GM19455 (cell line): ENCODE data around the gene TAS2R30.
"Not testable (repeated sequence)": the region's sequence is repeated elsewhere in the genome, so short reads cannot be mapped to it uniquely, and the experiment has no call there.

Experiments
- ATAC-seq: cut with Tn5 transposase; IDR thresholded peaks from one replicate; pipeline ENCODE4 v1.9.1; 2021; ENCODE audit not compliant: unreplicated experiment

The TAS2R30 gene

DNA sequence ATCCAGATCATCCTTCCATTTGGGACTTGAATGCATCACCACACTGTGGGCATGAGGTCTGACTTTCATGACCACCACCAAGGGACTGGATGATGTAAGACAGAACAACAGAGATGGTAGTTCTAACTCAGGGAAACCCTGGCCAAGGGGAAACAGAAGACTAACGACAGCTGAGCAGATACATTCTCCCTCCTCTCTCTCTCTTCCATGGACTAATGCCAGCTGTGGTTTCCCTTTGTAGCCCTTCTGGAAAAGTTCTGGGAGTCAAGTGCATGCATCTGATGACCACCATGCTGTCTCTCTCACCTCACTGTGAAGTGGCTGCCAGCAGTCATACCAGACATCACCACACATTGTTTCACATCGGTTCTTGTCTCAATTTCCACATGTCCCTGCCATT, 3.4 kb downstream of the TAS2R30 start:
- ATAC-seq: no peak

DNA sequence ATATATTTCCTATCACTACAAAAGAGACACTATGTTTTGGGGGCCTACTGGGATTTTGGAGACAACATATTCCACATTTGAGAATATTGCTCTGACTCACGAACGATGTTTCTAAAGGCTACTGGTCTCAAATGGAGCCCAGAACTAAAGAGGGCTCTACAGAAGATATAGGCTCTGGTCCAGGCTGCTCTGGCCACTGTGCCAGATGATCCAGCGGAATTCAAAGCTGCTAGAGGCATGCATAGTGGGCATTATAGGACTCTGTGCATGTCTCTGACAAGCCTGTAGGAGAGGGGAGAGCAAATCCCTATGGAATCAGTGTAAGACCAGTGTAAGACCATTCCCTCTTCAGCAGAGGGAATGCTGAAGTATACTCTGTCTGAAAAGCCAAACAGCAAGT, 4.1 kb downstream of the TAS2R30 start:
- ATAC-seq: no peak

DNA sequence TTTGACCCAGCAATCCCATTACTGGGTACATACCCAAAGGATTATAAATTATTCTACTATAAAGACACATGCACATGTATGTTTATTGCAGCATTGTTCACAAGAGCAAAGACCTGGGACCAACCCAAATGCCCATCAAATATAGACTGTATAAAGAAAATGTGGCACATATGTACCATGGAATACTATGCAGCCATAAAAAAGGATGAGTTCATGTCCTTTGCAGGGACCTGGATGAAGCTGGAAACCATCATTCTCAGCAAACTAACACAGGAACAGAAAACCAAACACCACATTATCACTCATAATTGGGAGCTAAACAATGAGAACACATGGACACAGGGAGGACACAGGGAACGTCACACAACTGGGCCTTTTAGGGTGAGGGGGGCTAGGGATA, 20.3 kb downstream of the TAS2R30 start:
- not testable (repeated sequence) for ATAC-seq

DNA sequence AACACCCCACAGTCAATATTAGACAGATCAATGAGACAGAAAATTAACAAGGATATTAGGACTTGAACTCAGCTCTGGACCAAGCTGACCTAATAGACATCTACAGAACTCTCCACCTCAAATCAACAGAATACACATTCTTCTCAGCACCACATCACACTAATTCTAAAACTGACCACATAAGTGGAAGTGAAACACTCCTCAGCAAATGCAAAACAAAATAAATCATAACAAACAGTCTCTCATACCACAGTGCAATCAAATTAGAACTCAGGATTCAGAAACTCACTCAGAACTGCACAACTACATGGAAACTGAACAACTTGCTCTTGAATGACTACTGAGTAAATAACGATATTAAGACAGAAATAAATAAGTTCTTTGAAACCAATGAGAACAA, 23.2 kb downstream of the TAS2R30 start:
- ATAC-seq: not testable (repeated sequence)

DNA sequence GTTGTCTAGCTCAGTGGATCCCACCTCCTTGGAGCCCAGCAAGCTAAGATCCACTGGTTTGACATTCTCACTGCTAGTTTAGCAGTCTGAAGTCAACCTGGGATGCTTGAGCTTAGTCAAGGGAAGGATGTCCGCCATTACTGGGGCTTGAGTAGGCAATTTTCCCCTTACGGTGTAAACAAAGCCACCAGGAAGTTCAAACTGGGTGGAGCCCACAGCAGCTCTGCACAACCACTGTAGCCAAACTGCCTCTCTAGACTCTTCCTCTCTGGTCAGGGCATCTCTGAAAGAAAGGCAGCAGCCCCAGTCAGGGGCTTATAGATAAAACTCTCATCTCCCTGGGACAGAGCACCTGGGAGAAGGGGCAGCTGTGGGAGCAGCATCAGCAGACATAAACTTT, 25.6 kb downstream of the TAS2R30 start:
- ATAC-seq: no peak

DNA sequence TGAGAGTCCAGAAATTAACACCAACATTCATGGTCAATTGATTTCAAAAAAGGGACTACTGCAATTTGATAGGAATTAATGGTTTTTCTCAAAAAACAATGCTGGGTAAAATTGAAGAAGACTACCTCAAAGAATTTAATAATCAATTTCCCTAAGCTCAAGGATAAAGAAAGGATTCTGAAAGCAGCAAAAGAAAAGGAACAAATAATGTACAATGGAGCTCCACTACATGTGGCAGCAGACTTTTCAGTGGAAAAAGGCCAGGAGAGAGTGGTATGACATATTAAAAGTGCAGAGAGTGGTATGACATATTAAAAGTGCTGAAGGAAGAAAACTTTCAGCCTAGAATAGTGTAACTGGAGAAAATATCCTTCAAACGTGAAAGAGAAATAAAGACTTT, 26.7 kb downstream of the TAS2R30 start:
- ATAC-seq: no peak

DNA sequence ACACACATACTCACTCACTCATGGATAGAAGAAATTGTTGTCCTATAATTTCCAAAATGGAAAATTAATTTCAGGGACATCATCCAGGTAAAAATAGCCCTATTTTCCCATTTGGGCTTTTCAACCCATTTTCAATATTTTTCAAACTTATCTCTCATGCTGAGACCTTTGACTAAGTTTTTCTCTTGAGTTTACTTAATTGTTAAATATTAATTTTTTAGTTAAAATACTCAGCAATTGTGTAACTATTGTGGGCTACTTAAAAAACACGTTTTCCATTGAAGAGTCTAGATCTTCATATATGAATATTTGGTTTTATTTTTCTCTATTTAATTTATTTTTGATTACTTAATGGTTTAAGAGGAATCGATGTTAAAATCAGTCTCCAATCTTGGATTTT, 28.2 kb downstream of the TAS2R30 start:
- ATAC-seq: no peak

DNA sequence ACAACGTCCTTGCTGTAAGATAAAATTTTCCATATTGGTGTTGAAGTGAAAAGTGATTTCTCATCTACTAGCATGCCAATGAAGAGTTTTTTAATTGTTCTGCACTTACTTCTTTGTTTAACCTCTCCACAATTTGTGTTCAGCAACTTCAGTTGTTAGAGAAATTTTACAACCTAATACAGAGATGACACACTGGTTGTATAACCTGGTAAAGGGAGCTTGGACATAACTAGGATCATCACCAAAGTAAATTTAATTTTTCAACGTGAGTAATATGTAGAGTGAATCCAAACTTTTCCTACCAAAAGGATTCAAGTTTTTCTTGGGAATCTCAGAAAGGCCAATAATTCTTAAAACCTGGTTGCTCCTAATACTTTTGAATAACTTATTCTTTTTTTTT, 28.9 kb downstream of the TAS2R30 start:
- no peak for ATAC-seq

DNA sequence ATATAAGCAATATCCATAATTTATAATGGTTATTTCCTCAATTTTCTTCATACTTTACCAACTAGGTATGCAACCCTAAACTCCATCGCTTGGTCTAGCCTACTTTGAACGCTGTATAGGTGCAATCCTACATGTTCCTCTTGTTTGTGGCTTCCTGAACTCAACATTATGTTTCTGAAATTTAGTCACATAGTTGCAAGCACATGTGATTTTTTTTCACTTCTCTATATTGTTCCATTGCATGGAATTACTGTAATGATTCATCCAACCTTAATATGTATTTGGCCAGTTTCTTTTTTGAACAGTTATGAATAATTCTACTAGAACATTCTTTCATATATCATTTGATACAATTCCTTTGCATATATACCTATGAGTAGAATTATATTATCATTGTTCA, 39.5 kb downstream of the TAS2R30 start:
- ATAC-seq: not testable (repeated sequence)

DNA sequence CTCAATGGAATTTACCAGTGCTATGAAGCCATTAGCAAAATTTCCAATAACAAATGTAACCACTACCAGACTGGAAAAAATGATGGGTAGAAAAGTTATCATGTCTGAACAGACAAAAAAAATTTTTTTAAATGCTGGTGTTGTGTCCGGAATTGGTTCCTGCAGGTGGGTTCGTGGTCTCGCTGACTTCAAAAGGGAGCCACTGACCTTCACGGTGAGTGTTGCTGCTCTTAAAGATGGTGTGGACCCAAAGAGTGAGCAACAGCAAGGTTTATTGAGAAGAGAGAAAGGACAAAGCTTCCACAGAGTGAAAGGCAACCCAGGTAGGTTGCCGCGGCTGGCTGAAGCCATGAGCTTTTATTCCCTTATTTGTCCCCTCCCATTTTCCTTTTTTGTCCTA, 42.3 kb downstream of the TAS2R30 start, which contains the start of gene TAS2R43:
TAS2R43 (minus strand) TSS at position 186 of the 400 bp plus-strand sequence; CDS start at position 102, 84 bp downstream.
- no peak for ATAC-seq

DNA sequence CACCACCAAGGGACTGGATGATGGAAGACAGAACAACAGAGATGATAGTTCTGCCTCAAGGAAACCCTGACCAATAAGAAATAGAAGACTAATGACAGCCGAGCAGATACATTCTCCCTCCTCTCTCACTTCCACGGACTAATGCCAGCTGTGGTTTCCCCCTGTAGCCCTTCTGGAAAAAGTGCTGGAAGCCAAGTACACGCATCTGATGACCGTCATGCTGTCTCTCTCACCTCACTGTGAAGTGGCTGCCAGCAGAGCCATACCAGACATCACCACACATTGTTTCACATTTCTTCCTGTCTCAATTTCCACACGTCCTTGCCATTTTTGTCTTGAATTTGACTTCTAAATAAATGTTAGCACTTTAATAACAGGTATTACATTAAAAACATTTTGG, 45.2 kb downstream of the TAS2R30 start:
- no peak for ATAC-seq

DNA sequence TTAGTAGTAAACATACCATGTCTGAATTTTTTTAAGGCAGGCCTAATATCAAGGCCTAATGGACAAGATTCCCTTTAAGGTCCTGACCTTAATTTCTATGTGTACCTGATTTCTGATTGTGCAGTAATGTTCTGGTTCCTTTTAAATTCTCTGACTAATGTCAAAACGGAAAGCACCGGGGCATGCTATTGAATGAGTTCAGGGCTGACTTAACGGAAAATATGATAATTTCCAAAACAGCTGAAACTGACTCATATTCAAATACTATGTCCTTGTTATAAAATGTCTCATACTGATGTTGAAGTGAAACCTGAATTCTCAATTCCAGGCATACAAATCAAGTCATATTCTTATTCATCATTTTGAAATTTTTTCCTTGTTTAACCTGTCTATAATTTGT, 49.0 kb downstream of the TAS2R30 start:
- no peak for ATAC-seq
